GM04503 (cell line): Measurements from ENCODE around the gene C10orf71.

Experiments
- DNase-seq: peaks from one replicate; pipeline ENCODE4 v3.0.0-alpha.2; 2012; ENCODE audit warnings: low read depth

Gene C10orf71, protein sequence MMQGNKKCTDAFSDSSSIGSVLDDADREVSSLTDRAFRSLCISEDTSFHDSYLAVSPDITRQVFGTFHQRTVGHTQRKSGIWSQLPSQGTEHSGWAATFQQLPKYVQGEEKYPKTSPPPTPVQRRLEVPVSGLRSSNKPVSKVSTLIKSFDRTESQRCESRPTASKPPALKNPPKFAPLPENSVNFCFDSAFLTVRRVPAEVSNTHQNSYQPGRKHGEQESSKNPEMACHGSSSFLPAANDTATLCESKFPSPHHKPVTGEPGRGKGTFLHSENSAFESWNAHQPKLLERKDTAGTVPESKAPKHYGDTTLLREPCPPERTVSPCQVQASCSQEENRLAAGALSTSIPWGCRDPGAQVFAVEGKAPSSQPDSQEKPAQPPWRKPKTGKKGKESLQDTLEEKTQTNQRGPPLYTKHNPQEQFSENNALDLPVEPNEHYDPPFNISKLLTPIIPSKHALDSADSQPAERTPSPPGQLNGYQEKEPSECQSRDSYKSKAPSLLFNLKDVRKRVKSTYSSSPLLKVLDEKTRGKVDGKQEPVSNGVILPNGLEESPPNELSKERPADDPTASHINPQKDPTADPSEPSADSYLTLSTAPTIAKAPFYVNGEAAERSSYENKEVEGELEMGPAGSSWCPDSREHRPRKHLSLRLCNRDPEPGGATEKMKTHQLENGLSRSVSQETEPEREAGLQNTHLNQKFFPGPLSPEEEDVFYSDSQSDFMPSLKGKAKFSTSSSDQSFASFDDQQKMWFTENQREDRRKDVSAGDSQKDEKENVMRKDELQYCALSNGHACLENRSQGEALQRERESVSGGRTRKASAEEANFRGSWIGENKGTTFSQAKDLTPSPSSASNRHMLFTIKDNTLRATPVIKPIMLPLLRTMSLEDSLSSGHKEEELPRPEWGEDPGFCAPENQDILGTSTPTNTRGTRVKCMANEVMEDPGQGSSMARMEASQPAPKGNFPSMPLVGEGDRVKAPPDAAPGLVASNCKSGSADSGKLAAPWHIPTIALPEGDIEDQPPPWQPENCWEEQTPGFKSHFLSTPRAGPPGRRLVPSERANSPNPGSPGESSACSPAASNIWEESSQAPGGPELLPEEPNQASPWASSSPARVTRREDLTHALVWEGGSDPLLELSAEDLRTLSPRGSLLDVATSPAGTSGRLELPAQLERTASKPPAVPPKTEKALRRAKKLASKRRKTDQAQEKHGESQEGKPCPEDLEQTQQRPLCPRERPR (N-terminal part only)

DNA sequence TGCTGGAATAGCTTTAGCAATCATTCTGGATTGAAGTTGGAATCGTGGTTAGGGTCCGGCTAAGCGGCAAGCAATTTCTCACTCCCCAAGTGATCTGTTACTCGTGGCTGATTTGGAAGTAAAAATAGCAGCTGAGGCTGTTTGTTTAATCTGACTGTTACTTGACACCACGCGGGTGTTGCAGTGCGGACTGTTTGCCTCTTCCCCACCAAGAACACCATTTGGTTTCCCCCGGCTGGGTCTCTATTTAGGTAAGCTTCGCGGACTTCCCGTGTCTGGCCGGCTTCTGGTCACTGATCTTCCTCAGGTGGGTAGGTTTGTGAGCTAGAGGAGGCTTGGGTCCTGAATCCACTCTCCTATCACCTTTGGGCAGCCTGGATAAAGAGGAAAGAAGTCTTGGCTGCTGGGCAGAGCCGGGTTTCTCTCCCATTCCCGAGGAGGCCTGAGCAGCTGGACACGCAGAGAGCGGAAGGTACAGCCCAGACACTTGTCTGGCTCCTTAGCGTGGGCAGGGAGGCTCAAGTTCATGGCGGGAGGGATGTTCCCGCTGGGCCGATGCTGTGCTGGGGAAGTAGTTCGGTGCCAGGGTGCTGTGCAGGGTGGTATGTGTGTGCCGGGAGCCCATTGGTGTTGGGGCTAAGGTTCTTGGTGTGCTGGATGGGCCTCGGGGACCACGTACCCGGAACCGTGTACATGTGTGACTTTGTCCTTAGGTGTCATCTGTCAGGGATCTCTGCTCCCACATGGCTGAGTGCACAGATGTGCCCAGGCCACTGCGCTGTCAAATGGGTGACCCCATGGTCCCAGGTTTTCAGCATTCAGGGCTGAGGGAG is at the start of gene C10orf71:
C10orf71 (plus strand) TSS at position 188 of the 833 bp plus-strand sequence. CDS start 23,376 bp downstream, outside the sequence.
- no peak for DNase-seq

DNA sequence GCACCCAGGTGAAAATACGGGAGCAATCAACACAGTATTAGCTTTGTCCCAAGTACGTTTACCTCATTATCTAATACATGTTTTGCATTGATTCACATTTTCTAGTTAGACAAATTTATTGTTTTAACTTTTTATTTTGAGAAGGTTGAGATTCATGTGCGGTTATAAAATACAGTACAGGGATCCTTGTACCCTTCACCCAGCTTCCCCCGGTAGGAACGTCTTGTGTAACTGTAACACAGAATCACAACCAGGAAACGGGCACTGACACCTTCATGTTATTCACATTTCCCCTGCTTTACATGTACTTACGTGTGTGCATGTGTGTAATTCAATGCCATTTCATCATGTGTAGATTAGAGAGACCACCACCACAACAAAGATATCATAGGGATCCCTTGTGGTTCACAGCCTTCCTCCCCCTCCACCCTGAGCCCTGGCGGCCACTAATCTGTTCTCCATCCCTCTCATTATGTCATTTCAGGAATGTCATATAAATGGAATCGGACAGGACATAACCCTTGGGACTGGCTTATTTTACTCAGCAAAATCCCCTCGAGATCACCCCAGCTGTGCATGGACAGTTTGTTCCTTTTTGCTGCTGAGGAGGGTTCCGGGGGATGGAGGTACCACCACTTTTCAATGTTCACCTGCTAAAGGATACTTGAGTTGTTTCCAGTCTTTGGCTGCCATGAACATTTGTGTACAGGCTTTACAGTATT is 46.5 kb upstream of the C10orf71 start:
- no peak for DNase-seq

DNA sequence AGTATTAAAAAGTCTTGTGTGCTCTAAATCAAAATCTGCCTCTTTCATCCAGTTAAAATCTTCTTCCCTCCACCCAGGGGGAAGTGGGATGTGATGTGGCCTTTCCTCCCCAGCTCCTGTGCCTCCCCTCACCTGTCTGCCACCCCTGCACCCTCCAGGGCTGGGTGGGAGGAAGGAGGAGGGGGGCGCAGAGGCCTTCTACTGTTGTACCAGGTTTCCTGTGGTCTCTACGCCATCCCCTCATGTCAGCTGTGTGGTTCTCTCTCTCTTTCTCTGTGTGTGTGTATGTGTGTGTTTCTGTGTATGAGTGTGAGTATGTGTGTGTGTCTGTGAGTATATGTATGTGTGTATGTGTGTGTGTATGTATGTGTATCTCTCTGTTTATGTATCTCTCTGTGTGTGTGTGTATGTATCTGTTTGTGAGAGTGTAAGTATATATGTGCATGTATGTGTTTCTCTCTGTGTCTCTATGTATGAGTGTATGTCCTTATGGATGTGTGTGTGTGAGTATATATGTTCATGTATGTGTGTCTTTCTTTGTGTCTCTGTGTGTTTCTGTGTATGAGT is 45.5 kb upstream of the C10orf71 start:
- no peak for DNase-seq

DNA sequence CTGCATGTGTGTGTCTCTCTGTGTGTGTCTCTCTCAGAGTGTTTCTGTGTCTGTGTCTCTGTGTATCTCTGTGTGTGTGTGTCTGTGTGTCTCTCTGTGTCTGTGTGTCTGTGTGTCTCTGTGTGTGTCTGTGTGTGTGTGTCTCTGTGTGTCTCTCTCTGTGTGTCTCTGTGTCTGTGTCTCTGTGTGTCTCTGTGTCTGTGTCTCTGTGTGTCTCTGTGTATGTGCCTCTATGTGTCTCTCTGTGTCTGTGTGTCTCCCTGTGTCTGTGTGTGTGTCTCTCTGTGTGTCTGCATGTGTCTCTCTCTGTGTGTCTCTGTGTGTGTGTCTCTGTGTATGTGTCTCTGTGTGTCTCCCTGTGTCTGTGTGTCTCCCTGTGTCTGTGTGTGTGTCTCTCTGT is 44.8 kb upstream of the C10orf71 start:
- no peak for DNase-seq

DNA sequence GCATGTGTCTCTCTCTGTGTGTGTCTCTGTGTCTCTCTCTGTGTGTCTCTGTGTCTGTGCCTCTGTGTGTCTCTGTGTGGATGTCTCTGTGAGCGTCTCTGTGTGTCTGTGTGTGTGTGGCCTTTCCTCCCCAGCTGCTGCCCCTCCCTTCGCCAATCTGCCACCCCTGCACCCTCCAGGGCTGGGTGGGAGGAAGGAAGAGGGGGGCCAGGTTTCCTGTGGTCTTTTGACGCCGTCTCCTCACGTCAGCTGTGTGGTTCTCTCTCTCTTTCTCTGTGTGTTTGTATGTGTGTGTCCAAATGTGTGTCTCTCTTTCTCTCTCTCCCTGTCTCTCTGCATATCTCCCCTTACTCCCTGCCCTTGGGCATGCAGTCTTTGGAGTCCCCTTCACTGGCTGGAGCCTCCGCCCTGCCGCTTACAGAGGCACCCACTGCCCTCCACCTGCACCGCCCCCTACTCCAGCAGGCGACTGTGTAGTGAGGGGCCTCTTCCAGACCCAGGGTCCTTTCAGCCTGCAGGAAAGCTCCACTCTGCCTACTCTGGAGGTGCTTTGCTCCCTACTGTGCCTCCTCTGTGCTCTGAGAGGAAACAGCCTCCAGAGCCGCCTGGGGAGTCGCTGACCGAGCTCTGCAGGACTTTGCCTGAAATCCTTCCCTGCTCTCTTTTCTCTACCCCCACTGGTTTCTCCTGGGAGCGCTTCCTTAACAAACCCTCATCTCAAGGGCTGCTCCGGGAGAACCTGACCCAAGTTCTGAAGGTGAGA is 44.2 kb upstream of the C10orf71 start:
- DNase-seq: no peak

DNA sequence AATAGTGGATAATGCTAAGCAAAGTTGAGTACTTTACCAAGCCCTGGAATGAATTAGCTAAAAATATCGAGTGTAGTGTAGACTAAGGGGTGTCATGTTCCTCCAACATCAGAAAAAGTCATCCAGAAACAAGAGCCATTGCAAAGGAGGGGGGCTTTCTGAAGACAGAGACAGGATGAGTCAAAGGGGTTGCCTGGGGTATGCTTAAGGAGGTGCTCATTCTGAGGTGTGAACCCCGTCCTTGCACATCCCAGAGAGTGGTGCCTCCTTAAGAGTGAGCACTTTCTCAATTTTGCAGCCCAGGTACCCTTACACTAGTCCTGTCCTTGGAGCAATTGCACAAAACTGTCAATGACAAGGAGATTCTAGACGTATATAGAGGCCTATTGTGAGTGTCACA is 43.1 kb upstream of the C10orf71 start:
- DNase-seq: no peak

DNA sequence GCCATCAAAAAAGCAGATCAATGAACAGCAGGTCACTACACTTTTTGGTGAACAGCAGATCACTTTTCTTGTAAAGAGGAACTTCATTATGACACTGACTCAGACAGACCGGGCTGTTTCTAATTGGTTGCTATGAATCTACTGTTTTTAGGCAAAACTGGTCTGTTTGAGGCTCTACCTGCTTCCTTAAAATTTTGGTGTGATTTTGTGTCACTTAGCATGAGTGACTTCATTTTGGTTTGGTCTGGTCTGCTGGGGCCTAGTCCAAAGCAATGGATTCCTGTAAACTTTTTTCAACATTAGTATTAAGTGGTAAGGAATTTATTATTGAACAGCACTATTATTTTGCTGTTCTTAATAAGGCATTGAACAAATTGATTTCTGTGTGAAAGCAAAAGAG is 41.8 kb upstream of the C10orf71 start:
- no peak for DNase-seq

DNA sequence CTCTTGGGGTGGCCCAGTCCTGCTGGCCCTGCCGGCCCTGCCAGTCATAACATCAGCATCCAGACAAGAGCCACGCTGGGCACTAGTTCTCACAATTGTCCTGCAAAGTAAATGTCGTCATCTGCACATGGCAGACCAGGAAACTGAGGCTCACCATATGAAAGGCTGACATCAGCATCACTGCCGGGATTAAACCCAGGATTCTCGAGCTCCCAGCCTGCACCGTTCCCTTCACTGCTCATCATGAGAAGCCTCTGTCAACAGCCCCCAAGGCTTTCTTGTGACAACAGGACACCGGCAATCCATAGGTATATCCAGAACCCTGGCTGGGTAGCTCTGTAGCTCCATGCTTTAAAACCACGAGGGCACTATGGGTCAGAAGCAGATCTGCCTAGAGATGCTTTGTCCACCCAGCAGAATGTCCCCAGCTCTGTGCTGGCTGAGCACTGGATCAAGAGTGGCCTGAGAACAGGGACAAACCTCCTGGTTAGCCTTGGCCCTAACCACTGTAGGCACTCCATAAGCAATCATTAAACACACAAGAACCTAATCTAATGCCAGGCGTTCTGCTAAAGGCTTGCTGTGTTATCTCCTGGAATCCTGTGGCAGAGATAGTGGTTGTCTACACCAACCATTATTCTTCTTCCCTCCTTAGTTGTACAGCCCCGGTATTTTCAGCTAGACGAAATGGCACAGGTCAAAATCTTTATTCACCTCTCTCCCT is 41.2 kb upstream of the C10orf71 start:
- no peak for DNase-seq

DNA sequence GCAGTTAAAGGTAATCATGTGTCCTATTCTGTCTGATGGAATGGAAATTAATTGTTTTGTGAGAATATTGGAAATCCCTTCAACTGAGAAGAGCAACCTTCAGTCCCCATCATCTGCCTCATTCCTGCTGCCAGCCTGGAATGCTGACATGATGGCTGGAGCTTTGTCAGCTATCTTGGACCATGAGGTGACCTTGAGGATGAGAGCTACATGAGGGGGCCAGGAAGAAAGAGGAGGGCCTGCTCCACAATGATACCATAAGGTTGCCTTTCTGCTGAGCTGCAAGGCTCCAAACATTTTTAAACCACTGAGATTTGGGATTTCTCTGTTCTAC is 40.7 kb upstream of the C10orf71 start:
- no peak for DNase-seq

DNA sequence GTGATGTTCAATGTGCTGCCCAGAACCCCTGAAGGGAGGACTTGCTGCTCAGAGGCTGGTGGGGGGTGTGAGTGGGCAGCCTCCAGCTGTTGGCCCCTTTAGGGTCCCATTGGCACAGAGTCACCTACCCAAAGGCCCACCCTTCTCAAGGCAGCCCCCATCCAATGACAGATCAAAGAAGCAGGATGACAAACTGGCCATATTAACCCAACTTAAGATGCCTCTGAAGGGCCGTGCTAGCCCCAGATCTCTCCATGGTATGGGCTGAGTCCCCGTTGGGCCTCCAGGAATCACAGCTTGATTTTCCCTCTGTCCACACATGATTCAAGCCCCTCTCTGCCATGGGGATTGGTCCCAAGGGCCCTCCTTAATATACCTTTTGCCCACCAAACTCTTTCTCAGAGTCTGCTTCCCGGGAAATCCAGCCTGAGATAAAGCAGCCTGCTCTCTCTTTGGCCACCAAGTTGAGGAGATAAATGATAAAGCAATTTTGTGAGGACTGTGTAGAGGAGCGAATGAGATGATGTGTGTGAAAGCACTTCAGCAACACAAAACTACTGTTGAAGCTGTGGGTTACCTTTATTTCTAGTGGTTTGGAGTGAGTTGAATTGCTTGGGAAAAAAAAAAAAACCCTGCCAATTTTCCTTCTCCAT is 38.2 kb upstream of the C10orf71 start:
- no peak for DNase-seq

DNA sequence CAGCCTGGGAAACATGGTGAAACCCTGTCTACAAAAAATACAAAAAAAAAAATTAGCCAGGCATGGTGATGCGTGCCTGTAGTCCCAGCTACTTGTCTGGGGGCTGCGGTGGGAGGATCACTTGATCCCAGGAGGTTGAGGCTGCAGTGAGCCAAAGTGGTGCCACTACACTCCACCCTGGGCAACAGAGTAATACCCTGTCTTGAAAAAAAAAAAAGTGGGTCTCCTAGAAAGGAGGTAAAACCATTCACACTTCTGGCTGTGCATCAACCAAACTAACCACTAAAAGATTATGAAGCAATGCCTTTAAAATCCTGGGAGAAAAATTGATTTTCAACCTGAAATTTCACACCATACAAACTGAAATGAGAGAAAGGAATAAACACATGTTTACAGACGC is 35.4 kb upstream of the C10orf71 start:
- no peak for DNase-seq

DNA sequence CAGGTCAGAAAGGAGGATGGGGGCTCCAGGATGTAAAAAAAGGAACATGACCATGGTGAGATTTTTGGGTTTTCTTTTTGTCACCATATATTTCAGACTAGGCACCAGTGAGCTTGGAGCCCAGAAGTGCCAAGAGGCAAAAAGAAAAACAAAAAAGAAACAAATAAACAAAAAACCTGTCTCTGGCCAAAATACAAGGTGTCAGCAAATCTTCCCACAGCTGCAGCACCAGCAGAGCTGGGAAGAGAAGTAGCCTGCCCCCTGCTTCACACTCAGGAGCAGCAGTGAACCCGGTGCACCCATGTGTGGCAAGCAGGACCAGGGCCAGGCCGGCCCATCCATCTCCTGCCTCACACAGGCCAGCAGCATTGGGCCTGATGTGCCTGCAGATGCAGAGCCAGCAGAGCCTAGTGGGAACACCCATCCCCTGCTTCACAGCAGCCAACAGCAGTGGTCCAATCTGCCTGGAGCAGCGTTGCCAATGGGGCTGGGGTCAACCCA is 34.7 kb upstream of the C10orf71 start:
- no peak for DNase-seq

DNA sequence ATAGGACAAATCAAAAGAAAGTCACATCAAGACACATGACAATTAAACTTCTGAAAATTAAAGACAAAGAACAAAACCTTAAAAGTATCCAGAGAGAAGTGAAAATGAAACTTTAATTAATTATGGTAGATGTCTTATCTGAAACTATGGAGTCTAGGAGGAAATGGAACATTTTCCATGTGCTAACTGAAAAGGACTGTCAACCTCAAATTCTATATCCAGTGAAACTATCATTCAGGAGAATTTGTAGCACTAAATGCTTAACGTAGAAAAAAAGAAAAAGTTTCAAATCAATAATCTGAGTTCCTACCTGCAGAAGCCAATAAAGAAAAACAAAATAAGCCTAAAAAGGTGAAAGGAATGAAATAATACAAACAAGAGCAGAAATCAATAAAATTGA is 33.1 kb upstream of the C10orf71 start:
- no peak for DNase-seq

DNA sequence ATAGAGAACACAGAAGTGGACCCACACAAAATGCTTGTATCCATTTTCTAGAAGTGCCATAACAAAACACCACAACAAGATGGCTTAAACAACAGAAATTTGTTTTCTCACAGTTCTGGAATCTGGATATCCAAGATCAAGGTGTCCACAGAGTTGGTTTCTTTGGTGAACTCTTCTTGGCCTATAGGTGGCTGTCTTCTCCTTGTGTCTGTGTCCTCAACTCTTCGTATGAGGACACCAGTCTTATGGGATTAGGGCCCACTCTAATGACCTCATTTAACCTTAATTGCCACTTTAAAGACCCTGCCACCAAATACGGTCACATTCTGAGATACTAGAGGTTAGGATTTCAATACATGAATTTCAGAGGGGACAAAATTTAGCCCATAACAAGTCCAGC is 30.8 kb upstream of the C10orf71 start:
- no peak for DNase-seq

DNA sequence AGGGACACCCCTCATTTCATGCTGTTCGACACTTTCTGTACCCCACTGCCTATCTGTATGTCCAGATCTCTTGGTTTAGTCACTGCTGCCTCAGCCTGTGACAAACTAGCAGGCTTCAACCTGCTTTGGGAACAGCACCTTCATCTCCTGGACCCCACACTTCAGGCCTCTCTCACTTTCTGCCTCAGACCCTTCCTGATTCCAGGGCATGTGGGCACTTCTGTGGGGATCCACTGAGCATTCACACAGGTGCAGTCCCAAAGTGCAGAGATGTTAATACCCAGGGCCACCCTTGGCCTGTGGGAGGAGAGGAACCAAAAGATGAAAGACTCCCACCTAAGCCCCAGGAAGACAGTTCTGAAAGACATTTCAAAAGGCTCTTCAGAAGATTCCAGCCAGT is 29.4 kb upstream of the C10orf71 start:
- DNase-seq: no peak

DNA sequence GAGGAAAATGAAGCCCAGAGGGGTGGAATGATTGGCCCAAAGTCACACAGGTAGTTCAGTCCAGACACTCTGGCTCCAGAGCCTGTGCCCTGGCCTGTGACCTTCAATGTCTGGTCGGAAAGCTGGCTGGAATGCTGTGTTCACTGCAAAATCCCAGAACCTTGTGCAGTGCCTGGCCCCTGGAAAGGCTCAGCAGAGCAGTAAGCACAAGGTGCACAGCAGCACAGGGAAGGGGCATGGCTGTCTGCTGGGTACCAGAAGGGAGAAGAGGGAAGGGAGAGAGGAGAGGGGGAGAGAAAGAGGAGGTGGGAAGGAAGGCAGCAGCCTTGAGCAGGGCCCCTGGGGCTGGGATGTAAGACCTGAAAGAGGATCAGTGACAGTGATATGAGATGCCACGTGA is 28.4 kb upstream of the C10orf71 start:
- DNase-seq: no peak

DNA sequence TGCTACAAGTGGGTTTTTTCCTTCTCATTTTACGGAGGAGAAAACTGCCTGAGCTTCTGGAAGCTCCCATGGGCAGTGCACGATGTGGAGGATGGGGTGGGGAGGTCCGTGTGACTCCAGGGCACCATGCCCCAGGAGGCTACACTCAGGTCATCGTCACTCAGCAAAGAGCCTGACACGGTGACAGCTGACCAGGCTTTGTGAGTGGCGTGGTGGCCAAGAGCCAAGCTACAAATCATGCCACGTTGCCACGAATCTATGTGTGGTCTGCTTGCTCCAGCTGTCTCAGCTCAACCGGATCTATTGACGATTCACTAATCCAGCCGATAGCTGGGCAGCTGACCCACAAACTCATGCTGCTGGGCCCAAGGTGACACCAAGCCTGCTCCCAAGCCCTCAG is 27.6 kb upstream of the C10orf71 start:
- no peak for DNase-seq

DNA sequence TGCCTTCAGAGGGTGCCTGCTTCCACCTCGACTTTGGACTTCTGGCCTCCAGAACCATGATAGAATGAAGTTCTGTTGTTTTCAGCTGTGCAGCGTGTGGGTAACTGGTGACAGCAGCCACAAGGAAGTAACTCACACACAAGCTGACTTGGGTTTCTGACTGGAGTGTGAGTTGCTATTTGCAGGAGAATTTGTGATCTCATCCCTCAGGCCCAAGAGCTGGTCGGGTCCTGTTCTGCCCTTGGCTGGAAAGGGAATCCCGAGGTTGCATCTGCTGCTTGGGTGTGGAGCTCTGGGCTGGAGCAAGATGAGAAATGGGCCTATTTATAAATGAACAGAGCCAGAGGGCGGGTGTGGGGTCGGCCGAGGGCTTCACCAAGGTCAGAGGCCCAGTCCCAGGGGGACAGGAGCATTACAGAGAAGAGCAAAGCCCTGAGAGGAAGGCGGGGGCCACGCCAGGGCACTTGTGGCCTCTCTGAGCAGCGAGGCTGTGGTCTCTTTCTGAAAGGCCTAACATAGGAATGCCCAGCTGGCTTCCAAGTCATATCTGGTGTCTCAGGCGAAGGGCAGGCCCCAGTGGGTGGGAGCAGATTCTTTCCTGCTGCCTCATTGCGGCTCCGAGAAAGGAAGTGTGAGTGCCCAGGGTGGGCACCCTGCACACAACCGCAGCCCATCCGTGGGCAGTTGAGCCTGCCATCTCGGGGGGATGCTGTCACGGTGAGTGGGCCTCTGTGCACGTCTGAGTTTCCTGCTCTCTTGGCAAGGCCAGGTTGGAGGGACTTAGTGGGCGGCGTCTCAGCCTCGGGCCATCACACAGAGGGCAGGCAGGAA is 26.5 kb upstream of the C10orf71 start:
- peak; percentile 22 for DNase-seq
